ENCODE data around the gene ABCF2. TPM values are rescaled to one million over a fixed set of nuclear protein-coding genes. Genes with fewer than 3 reads are reported as not detected.

Gene ABCF2
- total and polyA plus RNA-seq, 2 donors (not counting 1 experiment from before 2014, with no cell fraction given), result 16.1 to 30.2 TPM

DNA sequence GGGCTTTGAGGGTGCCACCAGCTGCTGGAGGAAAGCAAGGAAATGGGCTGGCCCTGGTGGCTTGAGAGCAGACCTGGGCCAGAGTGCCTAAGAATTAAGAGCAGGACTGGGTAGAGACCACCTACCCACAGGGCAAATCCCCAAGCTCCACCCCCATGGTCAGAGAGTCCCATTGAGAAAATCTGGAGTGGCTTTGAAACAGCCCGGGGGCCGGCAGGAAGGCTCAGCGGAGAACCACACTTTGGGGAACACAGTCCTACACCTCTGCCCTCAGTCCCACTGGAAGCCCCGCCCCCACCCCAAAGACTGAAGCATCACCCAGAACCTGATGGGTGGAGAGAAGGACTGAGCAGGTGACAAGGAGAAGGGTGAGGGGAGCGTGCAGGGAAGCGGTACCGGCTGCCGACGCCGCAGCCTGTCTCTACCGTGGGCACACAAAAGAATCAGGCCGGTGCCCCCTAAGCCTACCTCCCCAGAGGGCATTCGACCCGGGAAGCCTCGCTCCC is 17.9 kb upstream of the ABCF2 start:
- Histone ChIP-seq H3K36me3 (replicated peaks in 1 of 2; ENCODE audit: control extremely low read depth in 1 of 2, control insufficient read depth in 1 of 2, extremely low read depth in 1 of 2, insufficient read depth in 2 of 2, low read length in 1 of 2) (no peaks in the 10 kb centered on the region), H4K20me1 (ENCODE audit: control insufficient read depth, insufficient read depth, low read length, poor library complexity, severe bottlenecking) (peaks cover 5% of the 10 kb centered on the region), H3K4me1 (ENCODE audit: control insufficient read depth in 2 of 2, insufficient read depth in 2 of 2, low read length in 2 of 2) (peaks cover 41 to 50% of the 10 kb centered on the region in 2 donors), H3K79me2 (ENCODE audit: control insufficient read depth, insufficient read depth, low read length) (no peaks in the 10 kb centered on the region), H3K4me2 (replicated peaks; ENCODE audit: low read depth, low read length, poor library complexity, severe bottlenecking) (peak overlapping the region; percentile 99), H3K27me3 (replicated peaks in 1 of 4; ENCODE audit: control extremely low read depth in 1 of 4, control insufficient read depth in 3 of 4, insufficient read depth in 4 of 4, low read length in 3 of 4) (peaks cover 0 to 46% (median 17%) of the 10 kb centered on the region in 4 experiments), H3K9me3 (ENCODE audit: control extremely low read depth in 1 of 3, control insufficient read depth in 2 of 3, insufficient read depth in 1 of 3, low read length in 2 of 3) (peaks cover 0 to 19% (median 0%) of the 10 kb centered on the region in 3 donors), H3K4me3 (ENCODE audit: control extremely low read depth in 1 of 5, extremely low read depth in 1 of 5, insufficient read depth in 1 of 5, low read depth in 2 of 5, low read length in 4 of 5) (peak overlapping the region in 4 of 5 experiments; percentile 35 to 55 (median 52)), H3K27ac (ENCODE audit: low read length in 2 of 2) (no peak overlapping the region), H2AFZ (ENCODE audit: insufficient read depth, low read depth, low read length, poor library complexity, severe bottlenecking) (peak overlapping the region; percentile 79), H3K9ac (ENCODE audit: low read length) (peak overlapping the region; percentile 62)
- H3K4me1 Mint-ChIP-seq, result peaks cover 44% of the 10 kb centered on the region
- DNase-seq, result no peak
- CTCF ChIA-PET, result interaction anchor here (1.1 to 4.2 kb wide), 8 partner anchors 8 to 124 kb away, joined by 3 to 34 read pairs (median 7); partner anchors contain the start of genes ABCF2 and CHPF2
- no peak overlapping the region for H3K27ac Mint-ChIP-seq
- POLR2A ChIA-PET, result interaction anchor here (1.7 to 1.8 kb wide), 2 partner anchors 12 to 18 kb away, joined by 6 to 13 read pairs; partner anchors contain the start of genes ABCF2 and CHPF2
- H3K9me3 Mint-ChIP-seq (ENCODE audit: insufficient read depth), result no peaks in the 10 kb centered on the region
- peaks cover 12% of the 10 kb centered on the region for H3K27me3 Mint-ChIP-seq
- TF ChIP-seq, protein P1, sequence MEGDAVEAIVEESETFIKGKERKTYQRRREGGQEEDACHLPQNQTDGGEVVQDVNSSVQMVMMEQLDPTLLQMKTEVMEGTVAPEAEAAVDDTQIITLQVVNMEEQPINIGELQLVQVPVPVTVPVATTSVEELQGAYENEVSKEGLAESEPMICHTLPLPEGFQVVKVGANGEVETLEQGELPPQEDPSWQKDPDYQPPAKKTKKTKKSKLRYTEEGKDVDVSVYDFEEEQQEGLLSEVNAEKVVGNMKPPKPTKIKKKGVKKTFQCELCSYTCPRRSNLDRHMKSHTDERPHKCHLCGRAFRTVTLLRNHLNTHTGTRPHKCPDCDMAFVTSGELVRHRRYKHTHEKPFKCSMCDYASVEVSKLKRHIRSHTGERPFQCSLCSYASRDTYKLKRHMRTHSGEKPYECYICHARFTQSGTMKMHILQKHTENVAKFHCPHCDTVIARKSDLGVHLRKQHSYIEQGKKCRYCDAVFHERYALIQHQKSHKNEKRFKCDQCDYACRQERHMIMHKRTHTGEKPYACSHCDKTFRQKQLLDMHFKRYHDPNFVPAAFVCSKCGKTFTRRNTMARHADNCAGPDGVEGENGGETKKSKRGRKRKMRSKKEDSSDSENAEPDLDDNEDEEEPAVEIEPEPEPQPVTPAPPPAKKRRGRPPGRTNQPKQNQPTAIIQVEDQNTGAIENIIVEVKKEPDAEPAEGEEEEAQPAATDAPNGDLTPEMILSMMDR (IDR thresholded peaks at IDR 0.05), result no peak
- no peak for TF ChIP-seq EZH2 (IDR thresholded peaks at IDR 0.05; ENCODE audit: borderline replicate concordance, insufficient read depth, low read depth, low read length, poor library complexity, severe bottlenecking)
- ATAC-seq (ENCODE audit: low read depth), result no peak
- 2% methylated on average over 11 of the region's 15 CpGs for WGBS (ENCODE audit: insufficient coverage)
- H3K4me3 Mint-ChIP-seq, result peak overlapping the region; percentile 81
- intact Hi-C loops (cut with micrococcal nuclease), result loop anchor here (1.0 to 5.0 kb wide), 4 partner anchors 13 to 387 kb away; partner anchors contain the start of genes CHPF2 and NUB1
